Lung (tissue), 12 donors: ENCODE data around the gene MMP7. TPM values are rescaled to one million over a fixed set of nuclear protein-coding genes. Genes with fewer than 3 reads are reported as not detected.

Experiments
- ATAC-seq: fragments of 200-7000 bp; cut with Tn5 transposase; one replicate; pipeline ENCODE4 v1.9.1; 2020; ENCODE audit warnings: moderate number of reproducible peaks; ENCODE audit not compliant: insufficient read depth, low FRiP score
- DNase-seq, 3 donors: peaks; one replicate each; pipeline ENCODE4 v3.0.0-alpha.2; 2013 to 2017
- H3K27ac ChIP-seq, 2 donors: one replicate each; pipeline ENCODE4 v1.5.1; 2013; ENCODE audit warnings: mild to moderate bottlenecking in 2 of 2, moderate library complexity in 2 of 2, control low read depth in 1 of 2, inconsistent platforms in 1 of 2, low read depth in 1 of 2, low read length in 1 of 2
- H3K27me3 ChIP-seq, 3 donors: one replicate each; pipeline ENCODE4 v1.5.1; 2013; ENCODE audit warnings: low read length in 2 of 3; ENCODE audit not compliant: control insufficient read depth in 3 of 3, insufficient read depth in 3 of 3
- H3K36me3 ChIP-seq, 4 donors: one replicate each; pipeline ENCODE4 v1.5.1; 2013; ENCODE audit warnings: low read length in 4 of 4, mild to moderate bottlenecking in 1 of 4, moderate library complexity in 1 of 4; ENCODE audit not compliant: control insufficient read depth in 4 of 4, insufficient read depth in 4 of 4
- H3K4me1 ChIP-seq, 5 donors: one replicate each; pipeline ENCODE4 v1.5.1; 2013; ENCODE audit warnings: low read length in 5 of 5, mild to moderate bottlenecking in 2 of 5, moderate library complexity in 1 of 5; ENCODE audit not compliant: control insufficient read depth in 5 of 5, insufficient read depth in 5 of 5
- H3K4me3 ChIP-seq: one replicate; pipeline ENCODE4 v1.5.1; 2013; ENCODE audit warnings: mild to moderate bottlenecking, control low read depth, moderate library complexity
- H3K9ac ChIP-seq, 2 donors: one replicate each; pipeline ENCODE4 v1.5.1; 2013; ENCODE audit warnings: low read length in 2 of 2, control low read depth in 1 of 2; ENCODE audit not compliant: insufficient read depth in 1 of 2
- H3K9me3 ChIP-seq, 4 donors: one replicate each; pipeline ENCODE4 v1.5.1; 2013; ENCODE audit warnings: low read length in 3 of 4, mild to moderate bottlenecking in 1 of 4, moderate library complexity in 1 of 4; ENCODE audit not compliant: control insufficient read depth in 4 of 4, insufficient read depth in 3 of 4
- WGBS, 2 donors: extraction: QIAGEN DNeasy Blood & Tissue Kit; methylation state at CpG; one replicate each; pipeline ENCODE4 v1.1.7; 2013; 5-methylcytosine and 5-hydroxymethylcytosine counted together
- polyA plus RNA-seq, 2 donors: library from polyadenylated mRNA; stranded (reverse); fragments of 200-250 nt; gene quantifications; one replicate each; pipeline ENCODE4 v1.2.1, GENCODE V29; 2013
- total RNA-seq, 2 donors: library from RNA; depleted of rRNA in 1 of 2; stranded (reverse); fragments of >200 nt in 1 of 2; gene quantifications; one replicate each; pipeline ENCODE4 v1.2.1, GENCODE V29; 2014 to 2021
- TF ChIP-seq, protein P1 (sequence below): IDR thresholded peaks from 2 replicates; pipeline ENCODE4 v1.5.1; 2012; ENCODE audit warnings: mild to moderate bottlenecking; ENCODE audit errors: control extremely low read depth, extremely low read depth
- donor health status: control.
- donor health status: control.
- donor health status: Bipolar disorder and iron deficiency.
- donor health status: healthy.
- donor health status: DM: yes; HTN: yes; CAD: no.

The MMP7 gene
- total and polyA plus RNA-seq, 4 donors: 17.9 to 433 (median 26.2) TPM

DNA sequence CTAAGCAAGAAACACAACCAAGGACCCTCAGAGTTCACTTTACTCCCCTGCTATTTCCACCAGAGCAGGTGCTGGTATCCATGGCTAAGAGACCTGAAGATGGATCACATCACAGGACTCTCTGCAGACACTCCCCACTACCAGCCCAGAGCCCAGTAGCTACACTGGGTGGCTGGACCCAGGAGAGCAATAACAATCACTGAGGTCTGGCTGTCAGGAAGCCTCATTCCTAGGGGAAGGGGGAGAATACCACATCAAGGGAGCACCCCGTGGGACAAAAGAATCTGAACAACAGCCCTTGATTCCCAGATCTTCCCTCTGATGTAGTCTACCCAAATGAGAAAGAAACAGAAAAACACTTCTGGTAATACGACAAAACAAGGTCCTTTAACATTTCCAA lies 9.0 kb upstream of the MMP7 start:
- H3K4me3 ChIP-seq: no peak overlapping the region
- ATAC-seq: no peak
- no peak overlapping the region for H3K27ac ChIP-seq
- H3K9ac ChIP-seq: no peak overlapping the region
- 89% methylated on average over 2 of the region's 2 CpGs for WGBS, 2 donors
- H3K36me3 ChIP-seq: no peaks in the 10 kb centered on the region
- TF ChIP-seq, protein P1, sequence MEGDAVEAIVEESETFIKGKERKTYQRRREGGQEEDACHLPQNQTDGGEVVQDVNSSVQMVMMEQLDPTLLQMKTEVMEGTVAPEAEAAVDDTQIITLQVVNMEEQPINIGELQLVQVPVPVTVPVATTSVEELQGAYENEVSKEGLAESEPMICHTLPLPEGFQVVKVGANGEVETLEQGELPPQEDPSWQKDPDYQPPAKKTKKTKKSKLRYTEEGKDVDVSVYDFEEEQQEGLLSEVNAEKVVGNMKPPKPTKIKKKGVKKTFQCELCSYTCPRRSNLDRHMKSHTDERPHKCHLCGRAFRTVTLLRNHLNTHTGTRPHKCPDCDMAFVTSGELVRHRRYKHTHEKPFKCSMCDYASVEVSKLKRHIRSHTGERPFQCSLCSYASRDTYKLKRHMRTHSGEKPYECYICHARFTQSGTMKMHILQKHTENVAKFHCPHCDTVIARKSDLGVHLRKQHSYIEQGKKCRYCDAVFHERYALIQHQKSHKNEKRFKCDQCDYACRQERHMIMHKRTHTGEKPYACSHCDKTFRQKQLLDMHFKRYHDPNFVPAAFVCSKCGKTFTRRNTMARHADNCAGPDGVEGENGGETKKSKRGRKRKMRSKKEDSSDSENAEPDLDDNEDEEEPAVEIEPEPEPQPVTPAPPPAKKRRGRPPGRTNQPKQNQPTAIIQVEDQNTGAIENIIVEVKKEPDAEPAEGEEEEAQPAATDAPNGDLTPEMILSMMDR: no peak
- H3K4me1 ChIP-seq: no peaks in the 10 kb centered on the region
- H3K27me3 ChIP-seq: no peaks in the 10 kb centered on the region
- DNase-seq: no peak
- no peaks in the 10 kb centered on the region for H3K9me3 ChIP-seq

DNA sequence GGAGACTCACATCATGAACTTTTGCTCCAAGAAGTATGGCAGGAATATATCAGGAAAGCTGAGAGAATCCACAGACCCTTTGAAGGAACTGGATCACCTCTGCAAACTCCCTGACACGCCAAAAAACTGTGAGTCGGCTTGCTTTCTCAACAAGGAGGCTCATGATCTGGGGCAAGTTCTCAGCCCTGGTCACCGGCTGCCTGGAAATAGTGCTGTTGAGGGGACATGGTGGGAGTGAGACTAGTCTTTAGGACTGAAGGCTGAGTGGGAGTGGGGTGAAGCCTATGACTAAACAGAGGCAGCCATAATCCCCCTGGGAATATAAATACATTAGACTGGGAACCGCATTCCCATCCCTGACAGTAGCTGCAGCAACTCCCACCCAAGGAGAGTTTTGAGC lies 8.4 kb upstream of the MMP7 start:
- Histone ChIP-seq H3K9ac (no peak overlapping the region), H3K36me3 (no peaks in the 10 kb centered on the region), H3K4me3 (no peak overlapping the region), H3K9me3 (peaks cover 0 to 2% (median 0%) of the 10 kb centered on the region in 4 donors), H3K27ac (no peak overlapping the region), H3K4me1 (no peaks in the 10 kb centered on the region), H3K27me3 (no peaks in the 10 kb centered on the region)
- ATAC-seq: no peak
- 90 to 95% methylated on average over 4 of the region's 4 CpGs for WGBS, 2 donors
- DNase-seq: no peak
- TF ChIP-seq, protein P1: no peak

DNA sequence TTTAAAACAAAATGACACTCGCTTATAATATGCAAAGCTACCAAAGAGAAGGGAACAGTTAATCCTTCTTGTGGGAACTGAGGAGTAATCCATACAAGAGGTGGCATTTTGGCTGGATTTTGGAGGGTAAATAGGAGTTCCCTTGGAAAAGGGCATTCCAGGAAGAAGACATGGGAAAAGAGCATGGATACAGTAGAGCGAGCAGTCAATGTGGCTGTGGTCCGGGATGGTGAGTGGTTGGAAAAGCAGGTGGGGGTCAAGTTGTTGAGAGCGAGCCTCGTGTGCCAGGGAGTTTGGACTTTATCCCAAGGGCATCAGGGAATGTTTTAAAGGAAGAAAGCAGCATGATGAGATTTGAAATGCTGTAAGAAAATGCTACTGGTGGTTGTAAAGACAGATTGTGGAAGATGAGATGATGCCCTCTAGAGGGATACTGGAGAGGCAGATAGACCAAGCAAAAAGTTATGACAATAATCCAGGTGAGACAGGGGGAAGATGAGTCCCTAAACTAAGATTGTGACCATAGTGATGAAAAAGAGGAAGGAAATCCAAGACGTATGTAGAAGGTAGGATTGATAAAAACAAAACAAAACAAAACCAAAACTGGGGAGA lies 3.8 kb upstream of the MMP7 start:
- H3K27me3 ChIP-seq: no peaks in the 10 kb centered on the region
- no peak overlapping the region for H3K9ac ChIP-seq
- no peak for ATAC-seq
- TF ChIP-seq, protein P1: no peak
- WGBS, 2 donors: 78 to 83% methylated on average over 6 of the region's 6 CpGs
- no peaks in the 10 kb centered on the region for H3K4me1 ChIP-seq
- peaks cover 0 to 2% (median 0%) of the 10 kb centered on the region in 4 donors for H3K9me3 ChIP-seq
- H3K27ac ChIP-seq: no peak overlapping the region
- no peak for DNase-seq
- H3K4me3 ChIP-seq: no peak overlapping the region
- H3K36me3 ChIP-seq: no peaks in the 10 kb centered on the region

DNA sequence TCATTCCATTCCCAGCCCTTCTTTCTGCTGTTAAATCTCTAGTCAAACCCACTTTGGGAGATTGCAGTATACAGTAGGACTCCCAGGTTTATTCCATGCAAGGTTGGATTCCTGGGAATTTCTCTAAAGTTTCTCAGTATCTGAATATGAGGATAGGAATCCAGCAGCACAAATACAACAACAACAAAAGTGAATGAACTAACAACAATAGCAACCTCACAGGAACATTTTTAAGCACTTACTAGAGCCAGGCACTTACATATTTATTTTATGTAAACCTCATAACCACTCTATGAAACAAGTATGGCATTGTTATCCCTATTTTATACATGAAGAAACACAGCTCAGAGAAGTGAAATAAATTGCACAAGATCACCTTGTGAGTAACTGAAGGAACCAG lies 1.9 kb downstream of the MMP7 start:
- ATAC-seq (no peak), DNase-seq (no peak)
- no peak overlapping the region for H3K4me3 ChIP-seq
- TF ChIP-seq, protein P1: no peak
- no peaks in the 10 kb centered on the region for H3K27me3 ChIP-seq
- no peaks in the 10 kb centered on the region for H3K36me3 ChIP-seq
- no peaks in the 10 kb centered on the region for H3K9me3 ChIP-seq
- H3K9ac ChIP-seq: no peak overlapping the region
- no peak overlapping the region for H3K27ac ChIP-seq
- peaks cover 0 to 1% (median 0%) of the 10 kb centered on the region in 5 donors for H3K4me1 ChIP-seq
